Right atrium auricular region (tissue), 2 donors: ENCODE measurements around the gene KCNJ4. TPM values are rescaled to one million over a fixed set of nuclear protein-coding genes. Genes with fewer than 3 reads are reported as not detected.
A peak's percentile ranks its signal among the peaks of the same experiment; 100 is the strongest.

Experiments used
- DNase-seq: peaks from one replicate; pipeline ENCODE4 v3.0.0-alpha.2; 2019; ENCODE audit warnings: low spot score
- H3K27ac ChIP-seq, 2 donors: fragments of 200-600 bp; sonication (generic); 1 replicate in 1 of 2; 2 replicates in 1 of 2; pipeline ENCODE4 v1.5.1; 2016 to 2019
- H3K27me3 ChIP-seq, 2 donors: fragments of 200-600 bp; sonication (generic); one replicate each; pipeline versions ENCODE4 v1.5.1 to v1.6.0; 2017 to 2019
- H3K36me3 ChIP-seq: fragments of 200-600 bp; sonication (generic); one replicate; pipeline ENCODE4 v1.5.1; 2016
- H3K4me1 ChIP-seq, 2 donors: fragments of 200-600 bp; sonication (generic); one replicate each; pipeline versions ENCODE4 v1.5.1 to v1.6.0; 2017 to 2019
- H3K4me3 ChIP-seq, 2 donors: fragments of 200-600 bp; sonication (generic); 1 replicate in 1 of 2; 2 replicates in 1 of 2; pipeline ENCODE4 v1.5.1; 2017 to 2019; ENCODE audit warnings: mild to moderate bottlenecking in 1 of 2, moderate library complexity in 1 of 2
- H3K9me3 ChIP-seq, 2 donors: fragments of 200-600 bp; sonication (generic); one replicate each; pipeline ENCODE4 v1.5.1; 2019
- total RNA-seq, 2 donors: library from RNA; depleted of rRNA; stranded (reverse); fragments of >200 nt; gene quantifications; one replicate each; pipeline ENCODE4 v1.1.0, GENCODE V29; 2016
- TF ChIP-seq, protein P1 (sequence below), 2 donors: fragments of 200-600 bp; sonication (generic); IDR thresholded peaks; one replicate each; pipeline ENCODE4 v1.5.1; 2019; ENCODE audit warnings: antibody characterized with exemption in 2 of 2

The KCNJ4 gene
- total RNA-seq, 2 donors from 2014 or later: 7.0 to 36.7 TPM

DNA sequence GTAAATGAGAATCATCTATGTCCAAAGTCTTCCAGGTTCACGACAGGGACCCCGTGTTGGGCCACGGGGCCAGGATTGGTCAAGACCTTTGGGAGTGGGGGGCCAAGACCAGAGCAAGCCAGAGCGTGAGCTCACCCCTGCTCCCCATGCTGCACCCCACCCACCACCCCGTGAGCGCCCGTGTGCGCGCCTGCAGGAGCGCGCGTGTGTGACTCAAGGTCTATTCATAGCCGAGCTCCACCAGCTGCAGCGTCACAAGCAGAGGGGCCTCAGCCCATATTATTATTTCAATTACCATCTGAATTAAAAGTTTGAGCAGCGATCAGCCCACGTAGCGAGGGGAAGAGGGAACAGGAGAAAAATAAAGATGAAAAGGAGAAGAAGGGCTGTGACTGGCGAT lies 5.2 kb downstream of the KCNJ4 start:
- H3K27ac ChIP-seq: peak overlapping the region; percentile 77 to 91
- no peaks in the 10 kb centered on the region for H3K36me3 ChIP-seq
- no peaks in the 10 kb centered on the region for H3K9me3 ChIP-seq
- no peak overlapping the region for H3K4me3 ChIP-seq
- no peak for DNase-seq
- H3K27me3 ChIP-seq: no peaks in the 10 kb centered on the region
- TF ChIP-seq, protein P1, sequence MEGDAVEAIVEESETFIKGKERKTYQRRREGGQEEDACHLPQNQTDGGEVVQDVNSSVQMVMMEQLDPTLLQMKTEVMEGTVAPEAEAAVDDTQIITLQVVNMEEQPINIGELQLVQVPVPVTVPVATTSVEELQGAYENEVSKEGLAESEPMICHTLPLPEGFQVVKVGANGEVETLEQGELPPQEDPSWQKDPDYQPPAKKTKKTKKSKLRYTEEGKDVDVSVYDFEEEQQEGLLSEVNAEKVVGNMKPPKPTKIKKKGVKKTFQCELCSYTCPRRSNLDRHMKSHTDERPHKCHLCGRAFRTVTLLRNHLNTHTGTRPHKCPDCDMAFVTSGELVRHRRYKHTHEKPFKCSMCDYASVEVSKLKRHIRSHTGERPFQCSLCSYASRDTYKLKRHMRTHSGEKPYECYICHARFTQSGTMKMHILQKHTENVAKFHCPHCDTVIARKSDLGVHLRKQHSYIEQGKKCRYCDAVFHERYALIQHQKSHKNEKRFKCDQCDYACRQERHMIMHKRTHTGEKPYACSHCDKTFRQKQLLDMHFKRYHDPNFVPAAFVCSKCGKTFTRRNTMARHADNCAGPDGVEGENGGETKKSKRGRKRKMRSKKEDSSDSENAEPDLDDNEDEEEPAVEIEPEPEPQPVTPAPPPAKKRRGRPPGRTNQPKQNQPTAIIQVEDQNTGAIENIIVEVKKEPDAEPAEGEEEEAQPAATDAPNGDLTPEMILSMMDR (IDR thresholded peaks at IDR 0.05): no peak
- peaks cover 4 to 48% of the 10 kb centered on the region in 2 donors for H3K4me1 ChIP-seq

DNA sequence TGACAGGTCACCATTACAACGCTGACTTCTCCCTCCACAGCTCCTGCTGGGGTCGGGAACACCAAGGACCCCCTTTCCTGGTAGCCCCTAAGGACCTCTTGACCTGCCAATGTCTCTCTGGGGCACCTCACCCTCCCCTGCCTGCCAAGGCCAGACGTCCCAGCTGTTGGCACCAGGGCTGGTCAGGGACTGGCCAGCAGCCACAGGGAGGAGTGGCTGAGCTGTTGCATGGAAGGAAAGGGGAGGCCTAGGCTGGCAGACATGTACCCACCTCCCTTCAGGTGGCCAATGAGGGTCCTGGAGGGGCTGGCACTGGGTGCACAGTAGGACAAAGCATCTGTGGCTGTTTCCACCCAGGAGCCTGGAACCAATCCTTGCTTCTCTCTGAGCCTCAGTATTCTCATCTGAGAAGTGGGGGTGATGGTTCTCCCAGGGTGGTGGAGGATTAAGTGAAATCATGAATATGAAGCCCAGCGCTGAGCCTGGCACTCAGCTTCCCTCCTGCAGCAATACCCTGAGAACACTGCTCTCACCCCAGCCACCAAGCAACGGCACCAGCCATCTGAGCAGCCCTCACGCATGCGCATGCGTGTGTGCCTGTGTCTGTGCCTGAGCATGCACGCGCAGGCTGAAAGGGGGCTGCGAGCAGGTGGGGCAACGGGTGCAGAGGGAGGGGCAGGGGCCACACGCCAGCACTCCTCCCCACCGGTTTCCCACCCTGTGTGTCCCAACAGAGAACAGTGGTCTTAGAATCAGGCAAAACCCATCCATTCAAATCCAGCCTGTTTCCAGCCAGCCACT lies 5.9 kb downstream of the KCNJ4 start:
- peak overlapping the region; percentile 77 to 91 for H3K27ac ChIP-seq
- peaks cover 4 to 42% of the 10 kb centered on the region in 2 donors for H3K4me1 ChIP-seq
- no peak overlapping the region for H3K4me3 ChIP-seq

DNA sequence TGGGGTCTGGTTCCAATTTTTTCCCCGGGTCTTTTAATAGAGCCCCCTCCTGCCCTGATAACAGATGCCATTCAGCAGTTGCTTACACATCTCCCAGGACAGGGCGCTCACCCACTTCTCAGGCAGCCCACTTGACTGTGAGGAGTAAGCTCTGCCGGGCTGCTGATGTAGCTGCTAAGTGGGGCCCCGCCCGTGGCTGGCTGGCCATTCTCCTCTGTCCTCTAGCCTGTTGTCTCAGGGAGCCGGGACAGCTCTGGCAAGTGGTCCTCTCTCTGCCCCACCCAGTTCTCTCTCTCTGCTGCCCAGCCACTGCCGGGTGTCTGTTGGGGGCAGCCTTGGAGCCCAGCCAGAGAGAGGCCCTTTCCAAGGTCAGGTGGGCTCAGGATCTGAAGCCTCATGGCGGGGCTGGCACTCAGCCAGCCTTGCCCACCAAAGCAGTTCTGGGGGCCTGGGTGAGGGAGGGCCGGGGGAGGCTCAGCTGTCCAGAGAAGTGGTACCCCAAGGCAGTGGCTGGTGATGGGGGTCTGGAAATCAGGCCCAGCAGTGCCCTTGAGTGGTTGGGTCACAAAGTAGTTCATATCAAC lies 8.9 kb downstream of the KCNJ4 start:
- no peak for DNase-seq
- no peak overlapping the region for H3K4me3 ChIP-seq
- no peaks in the 10 kb centered on the region for H3K36me3 ChIP-seq
- TF ChIP-seq, protein P1 (IDR thresholded peaks at IDR 0.05): no peak
- H3K27ac ChIP-seq: peak overlapping the region in 1 of 2 donors; percentile 3
- H3K9me3 ChIP-seq: no peaks in the 10 kb centered on the region
- no peaks in the 10 kb centered on the region for H3K27me3 ChIP-seq
- H3K4me1 ChIP-seq: peaks cover 0 to 27% of the 10 kb centered on the region in 2 donors

More for the DNA sequence above, 5.9 kb downstream of the KCNJ4 start:
- Histone ChIP-seq H3K36me3 (no peaks in the 10 kb centered on the region), H3K9me3 (no peaks in the 10 kb centered on the region), H3K27me3 (no peaks in the 10 kb centered on the region)
- no peak for DNase-seq
- TF ChIP-seq, protein P1 (IDR thresholded peaks at IDR 0.05): no peak

DNA sequence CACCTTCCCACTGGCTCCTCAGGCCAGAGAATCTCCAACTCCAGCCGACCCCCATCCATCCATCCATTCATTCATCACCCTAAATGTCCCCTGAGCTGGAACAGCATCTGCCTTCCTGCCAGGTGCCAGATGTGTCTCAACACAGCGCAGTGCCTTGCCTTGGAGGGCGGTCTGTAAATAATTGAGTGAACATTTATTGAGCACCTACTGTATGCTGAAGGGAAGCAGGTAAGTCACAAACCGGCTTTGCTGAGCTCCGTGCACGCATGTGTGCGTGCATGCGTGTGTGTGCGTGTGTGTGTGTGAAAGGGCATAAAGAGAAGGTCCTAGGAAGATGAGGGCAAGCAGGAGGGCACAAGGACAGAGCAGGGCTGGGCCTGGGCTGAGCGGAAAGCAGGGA lies 10.2 kb downstream of the KCNJ4 start:
- Histone ChIP-seq H3K27ac (no peak overlapping the region), H3K9me3 (no peaks in the 10 kb centered on the region), H3K4me1 (peaks cover 0 to 15% of the 10 kb centered on the region in 2 donors), H3K36me3 (no peaks in the 10 kb centered on the region), H3K4me3 (no peak overlapping the region), H3K27me3 (no peaks in the 10 kb centered on the region)
- TF ChIP-seq, protein P1 (IDR thresholded peaks at IDR 0.05): no peak
- no peak for DNase-seq

DNA sequence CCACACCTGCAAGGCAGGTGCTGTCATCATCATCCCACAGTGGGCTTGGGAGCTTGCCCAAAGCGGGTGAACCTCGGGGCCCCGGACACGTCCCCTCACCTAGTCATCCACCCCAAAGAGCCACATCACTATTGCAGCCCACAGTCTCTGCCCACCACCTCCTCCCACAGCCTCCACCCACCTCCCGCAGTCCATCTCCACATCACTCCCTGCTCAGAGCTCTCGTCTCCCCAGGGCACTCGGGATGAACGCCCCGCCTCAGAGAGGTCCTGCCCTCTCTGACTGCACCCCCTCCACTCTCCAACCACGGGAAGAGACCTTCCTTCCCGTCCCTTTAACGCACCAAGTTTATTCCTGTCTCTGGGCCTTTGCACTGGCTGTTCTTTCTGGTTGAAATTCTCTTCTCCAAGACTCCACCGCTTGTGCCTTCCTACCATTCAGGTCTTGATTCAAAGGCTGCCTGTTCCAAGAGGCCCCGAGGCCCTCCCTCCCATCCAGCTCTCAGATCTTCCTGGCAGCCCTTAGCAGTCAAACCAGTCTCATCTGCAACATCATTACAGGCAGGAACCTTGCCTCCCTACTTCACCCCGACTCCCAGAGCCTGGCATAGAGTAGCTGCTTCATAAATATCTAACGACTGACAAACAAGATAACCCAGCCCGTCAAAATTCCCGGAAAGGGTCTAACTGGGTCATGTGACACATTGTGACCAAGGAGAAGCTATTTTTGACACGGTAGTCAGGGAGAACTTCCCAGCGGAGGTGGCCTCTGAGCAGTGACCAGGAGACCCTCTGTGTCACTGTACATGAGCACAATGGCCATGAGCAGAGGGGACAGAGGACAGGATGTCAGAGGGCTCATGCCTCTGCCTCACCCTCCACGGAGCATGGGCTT lies 11.1 kb downstream of the KCNJ4 start:
- H3K4me3 ChIP-seq: no peak overlapping the region
- H3K27ac ChIP-seq: peak overlapping the region; percentile 66 to 70
- no peaks in the 10 kb centered on the region for H3K9me3 ChIP-seq
- no peaks in the 10 kb centered on the region for H3K36me3 ChIP-seq
- TF ChIP-seq, protein P1 (IDR thresholded peaks at IDR 0.05): no peak
- H3K27me3 ChIP-seq: no peaks in the 10 kb centered on the region
- peaks cover 0 to 7% of the 10 kb centered on the region in 2 donors for H3K4me1 ChIP-seq
- no peak for DNase-seq
